SK-N-SH (cell line): ENCODE data around the gene F8. TPM values are rescaled to one million over a fixed set of nuclear protein-coding genes. Genes with fewer than 3 reads are reported as not detected.

Experiments used
- CTCF ChIA-PET: fragments of 300-600, 350-600 bp; formaldehyde crosslinking; extraction: SDS; loops from one replicate; lab custom pipeline; 2021; lab: Yijun Ruan, JAX
- POLR2A ChIA-PET: fragments of 350-600 bp; sonication (Branson Sonifier 250); formaldehyde crosslinking; extraction: SDS; loops from one replicate; lab custom pipeline; 2020; ENCODE audit warnings: antibody characterized with exemption, inconsistent platforms; lab: Yijun Ruan, JAX
- DNase-seq: peaks from one replicate; pipeline ENCODE4 v3.0.0; 2012
- H2AFZ ChIP-seq: fragments of 200-600 bp; sonication (generic); 2 replicates; pipeline ENCODE4 v1.8.1; 2016; ENCODE audit warnings: antibody characterized with exemption, mild to moderate bottlenecking, low read depth
- H3F3A ChIP-seq: fragments of 200-600 bp; sonication (generic); replicated peaks from 2 replicates; pipeline ENCODE3; 2016; ENCODE audit warnings: antibody characterized with exemption, mild to moderate bottlenecking; ENCODE audit not compliant: insufficient read depth
- H3K27ac ChIP-seq, 2 experiments: fragments of 200-500 bp in 1 of 2; fragments of 200-600 bp in 1 of 2; sonication (Bioruptor generic) in 1 of 2; sonication (generic), shearing (Covaris generic) in 1 of 2; 2 replicates each; pipeline versions ENCODE4 v1.5.1 to v1.6.1; 2014 to 2016; ENCODE audit warnings: low read depth in 2 of 2, inconsistent platforms in 1 of 2, low read length in 1 of 2, mild to moderate bottlenecking in 1 of 2, mixed read lengths in 1 of 2
- H3K27me3 ChIP-seq: fragments of 200-600 bp; sonication (generic), shearing (Covaris generic); 2 replicates; pipeline ENCODE4 v1.6.1; 2016; ENCODE audit warnings: mixed run types; ENCODE audit not compliant: insufficient read depth
- H3K36me3 ChIP-seq, 2 experiments: fragments of 200-500 bp in 1 of 2; fragments of 200-600 bp in 1 of 2; sonication (Bioruptor generic) in 1 of 2; sonication (generic) in 1 of 2; replicated peaks in 1 of 2; 2 replicates each; pipeline versions ENCODE3 to v1.5.1; 2014 to 2016; ENCODE audit warnings: low read length in 1 of 2, mild to moderate bottlenecking in 1 of 2; ENCODE audit not compliant: insufficient read depth in 2 of 2, control insufficient read depth in 1 of 2
- H3K4me1 ChIP-seq, 2 experiments: fragments of 200-500 bp in 1 of 2; fragments of 200-600 bp in 1 of 2; sonication (Bioruptor generic) in 1 of 2; sonication (generic), shearing (Covaris generic) in 1 of 2; 2 replicates each; pipeline versions ENCODE4 v1.5.1 to v1.6.1; 2014 to 2016; ENCODE audit warnings: low read depth in 1 of 2, low read length in 1 of 2, mixed run types in 1 of 2; ENCODE audit not compliant: insufficient read depth in 2 of 2, control insufficient read depth in 1 of 2
- H3K4me2 ChIP-seq: fragments of 200-600 bp; sonication (generic), shearing (Covaris generic); 2 replicates; pipeline ENCODE4 v1.6.1; 2017; ENCODE audit warnings: mixed run types
- H3K4me3 ChIP-seq, 2 experiments: fragments of 200-500 bp in 1 of 2; fragments of 200-600 bp in 1 of 2; sonication (Bioruptor generic) in 1 of 2; sonication (generic), shearing (Covaris generic) in 1 of 2; 2 replicates each; pipeline versions ENCODE4 v1.5.1 to v1.8.1; 2014 to 2016; ENCODE audit warnings: low read depth in 2 of 2, inconsistent platforms in 1 of 2, low read length in 1 of 2, mild to moderate bottlenecking in 1 of 2, mixed read lengths in 1 of 2, moderate library complexity in 1 of 2
- H3K79me2 ChIP-seq: fragments of 200-600 bp; sonication (generic); 2 replicates; pipeline ENCODE4 v1.8.1; 2017; ENCODE audit warnings: mild to moderate bottlenecking; ENCODE audit not compliant: insufficient read depth
- H3K9ac ChIP-seq: fragments of 200-600 bp; sonication (generic); 2 replicates; pipeline ENCODE4 v1.6.1; 2017; ENCODE audit warnings: mixed run types
- H3K9me2 ChIP-seq: fragments of 200-600 bp; sonication (generic); 2 replicates; pipeline ENCODE4 v1.6.1; 2017; ENCODE audit warnings: mixed run types
- H3K9me3 ChIP-seq: fragments of 200-600 bp; sonication (generic); 2 replicates; pipeline ENCODE4 v1.6.1; 2017; ENCODE audit warnings: mixed run types, mild to moderate bottlenecking, moderate library complexity
- H4K20me1 ChIP-seq: fragments of 200-600 bp; sonication (generic); 2 replicates; pipeline ENCODE4 v1.6.1; 2017; ENCODE audit warnings: mild to moderate bottlenecking, mixed run types; ENCODE audit not compliant: insufficient read depth
- CHD2 ChIP-seq: fragments of 150-350 bp; IDR thresholded peaks from 2 replicates; pipeline ENCODE4 v1.6.1; 2018; ENCODE audit warnings: low read length; ENCODE audit not compliant: partially characterized antibody
- EZH2phosphoT487 ChIP-seq: fragments of 200-600 bp; sonication (generic); IDR thresholded peaks from 2 replicates; pipeline ENCODE4 v1.6.1; 2017; ENCODE audit warnings: low read depth, mixed run types, mild to moderate bottlenecking, antibody characterized with exemption, moderate library complexity, borderline replicate concordance
- FOXJ3 ChIP-seq: sonication (generic); formaldehyde crosslinking; IDR thresholded peaks from 2 replicates; pipeline ENCODE4 v1.5.1; 2020; ENCODE audit warnings: mild to moderate bottlenecking, missing genetic modification reagents
- FOXM1 ChIP-seq: IDR thresholded peaks from 2 replicates; pipeline ENCODE4 v1.4.0; 2012; ENCODE audit warnings: low read depth, mild to moderate bottlenecking
- GATA2 ChIP-seq: sonication (generic); formaldehyde crosslinking; IDR thresholded peaks from 2 replicates; pipeline ENCODE4 v1.5.0; 2020; ENCODE audit warnings: mild to moderate bottlenecking, missing genetic modification reagents
- JUND ChIP-seq: IDR thresholded peaks from 2 replicates; pipeline ENCODE4 v1.4.0; 2012
- MEF2A ChIP-seq: IDR thresholded peaks from 2 replicates; pipeline ENCODE4 v1.4.0; 2012; ENCODE audit warnings: low read depth, borderline replicate concordance
- NRF1 ChIP-seq: IDR thresholded peaks from 2 replicates; pipeline ENCODE4 v1.6.1; 2012; ENCODE audit warnings: low read depth, mild to moderate bottlenecking, low read length
- POLR2AphosphoS5 ChIP-seq: IDR thresholded peaks from 2 replicates; pipeline ENCODE4 v1.6.1; 2012; ENCODE audit warnings: low read depth, low read length
- SIN3A ChIP-seq: IDR thresholded peaks from 2 replicates; pipeline ENCODE4 v1.6.1; 2012; ENCODE audit warnings: low read depth, mild to moderate bottlenecking, low read length, moderate library complexity, borderline replicate concordance
- TAF1 ChIP-seq: IDR thresholded peaks from 2 replicates; pipeline ENCODE4 v1.6.1; 2012; ENCODE audit warnings: low read depth, mild to moderate bottlenecking, low read length, moderate library complexity, borderline replicate concordance
- TEAD4 ChIP-seq: IDR thresholded peaks from 2 replicates; pipeline ENCODE4 v1.4.0; 2012; ENCODE audit warnings: mild to moderate bottlenecking, borderline replicate concordance; ENCODE audit not compliant: insufficient read depth
- YY1 ChIP-seq: IDR thresholded peaks from 2 replicates; pipeline ENCODE4 v1.4.0; 2012; ENCODE audit warnings: low read depth, mild to moderate bottlenecking
- WGBS: methylation state at CpG from one replicate; pipeline ENCODE4 v1.1.6; 2017; ENCODE audit warnings: low lambda C conversion rate; 5-methylcytosine and 5-hydroxymethylcytosine counted together
- polyA plus RNA-seq, 3 experiments: library from polyadenylated mRNA; depleted of rRNA; stranded (reverse); fragments of >200 nt; gene quantifications; 2 replicates each; pipeline ENCODE4 v1.2.3, GENCODE V29; 2012
- TF ChIP-seq, protein P1 (sequence below): fragments of 150-350 bp; IDR thresholded peaks from 2 replicates; pipeline ENCODE4 v1.6.1; 2016; ENCODE audit warnings: mild to moderate bottlenecking, low read depth, low read length
- TF ChIP-seq, protein P2 (sequence below): IDR thresholded peaks from 2 replicates; pipeline ENCODE4 v1.4.0; 2012; ENCODE audit warnings: low read depth
- TF ChIP-seq, protein P3 (sequence below): IDR thresholded peaks from 2 replicates; pipeline ENCODE4 v1.4.0; 2012; ENCODE audit warnings: low read depth, borderline replicate concordance
- TF ChIP-seq, protein P4 (sequence below): IDR thresholded peaks from 2 replicates; pipeline ENCODE4; 2012

Gene F8
- polyA plus RNA-seq, 1 of the 3 experiments (the other 2 are of a cell fraction), result 2.5 TPM

DNA sequence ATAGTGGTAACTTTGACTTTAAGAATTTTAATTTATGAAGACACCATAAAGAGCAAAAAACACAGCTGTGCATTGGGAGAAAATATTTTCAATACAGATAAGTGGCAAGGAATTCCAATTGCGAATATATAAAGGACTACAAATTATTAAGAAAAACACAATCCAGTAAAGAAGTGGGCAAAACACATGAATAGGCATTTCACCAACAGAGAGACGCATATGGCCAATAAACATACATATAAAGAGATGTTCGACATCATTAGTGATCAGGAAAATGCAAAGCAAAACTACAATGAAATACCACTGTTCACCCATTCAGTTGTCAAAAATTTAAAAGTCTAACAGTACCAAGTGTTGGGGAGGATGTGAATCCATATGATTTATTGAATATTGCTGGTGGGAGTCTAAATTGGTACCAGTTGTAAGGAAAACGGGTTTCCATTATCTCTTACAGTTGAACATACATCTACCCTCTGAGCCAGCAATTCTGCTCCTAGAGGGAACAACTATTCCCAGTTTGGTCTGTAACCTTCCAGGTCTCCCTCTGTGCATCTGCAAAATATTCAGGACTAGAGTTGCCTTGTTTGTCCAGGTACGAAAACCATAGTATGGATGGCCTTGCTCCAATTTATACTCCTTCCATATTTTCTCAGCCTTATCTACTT lies 215.6 kb downstream of the F8 start:
- H3F3A ChIP-seq, result no peaks in the 10 kb centered on the region
- H3K36me3 ChIP-seq, result no peaks in the 10 kb centered on the region
- peaks cover 0 to 4% of the 10 kb centered on the region in 2 experiments; a peak in 1 of 4 replicates for H3K4me1 ChIP-seq
- CTCF ChIA-PET, result no interaction called here
- POLR2A ChIA-PET, result no interaction called here
- H3K9me3 ChIP-seq, result no peaks in the 10 kb centered on the region
- 40% methylated on average over 5 of the region's 5 CpGs for WGBS
- H3K4me3 ChIP-seq, result no peak overlapping the region
- no peaks in the 10 kb centered on the region; the same call in 1 of the 2 replicates for H3K27me3 ChIP-seq
- H3K79me2 ChIP-seq, result no peaks in the 10 kb centered on the region
- no peaks in the 10 kb centered on the region for H4K20me1 ChIP-seq
- no peaks in the 10 kb centered on the region for H3K9me2 ChIP-seq
- TF ChIP-seq CHD2 (no peak), TEAD4 (no peak), GATA2 (CRISPR knock-in tag) (no peak), POLR2AphosphoS5 (no peak), TAF1 (no peak), FOXJ3 (CRISPR knock-in tag) (no peak), MEF2A (no peak), SIN3A (no peak), NRF1 (no peak), YY1 (no peak), JUND (no peak), EZH2phosphoT487 (no peak), FOXM1 (no peak)
- TF ChIP-seq, protein P1, sequence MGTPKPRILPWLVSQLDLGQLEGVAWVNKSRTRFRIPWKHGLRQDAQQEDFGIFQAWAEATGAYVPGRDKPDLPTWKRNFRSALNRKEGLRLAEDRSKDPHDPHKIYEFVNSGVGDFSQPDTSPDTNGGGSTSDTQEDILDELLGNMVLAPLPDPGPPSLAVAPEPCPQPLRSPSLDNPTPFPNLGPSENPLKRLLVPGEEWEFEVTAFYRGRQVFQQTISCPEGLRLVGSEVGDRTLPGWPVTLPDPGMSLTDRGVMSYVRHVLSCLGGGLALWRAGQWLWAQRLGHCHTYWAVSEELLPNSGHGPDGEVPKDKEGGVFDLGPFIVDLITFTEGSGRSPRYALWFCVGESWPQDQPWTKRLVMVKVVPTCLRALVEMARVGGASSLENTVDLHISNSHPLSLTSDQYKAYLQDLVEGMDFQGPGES, result no peak
- TF ChIP-seq, protein P2, sequence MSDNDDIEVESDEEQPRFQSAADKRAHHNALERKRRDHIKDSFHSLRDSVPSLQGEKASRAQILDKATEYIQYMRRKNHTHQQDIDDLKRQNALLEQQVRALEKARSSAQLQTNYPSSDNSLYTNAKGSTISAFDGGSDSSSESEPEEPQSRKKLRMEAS, result no peak
- TF ChIP-seq, protein P3, sequence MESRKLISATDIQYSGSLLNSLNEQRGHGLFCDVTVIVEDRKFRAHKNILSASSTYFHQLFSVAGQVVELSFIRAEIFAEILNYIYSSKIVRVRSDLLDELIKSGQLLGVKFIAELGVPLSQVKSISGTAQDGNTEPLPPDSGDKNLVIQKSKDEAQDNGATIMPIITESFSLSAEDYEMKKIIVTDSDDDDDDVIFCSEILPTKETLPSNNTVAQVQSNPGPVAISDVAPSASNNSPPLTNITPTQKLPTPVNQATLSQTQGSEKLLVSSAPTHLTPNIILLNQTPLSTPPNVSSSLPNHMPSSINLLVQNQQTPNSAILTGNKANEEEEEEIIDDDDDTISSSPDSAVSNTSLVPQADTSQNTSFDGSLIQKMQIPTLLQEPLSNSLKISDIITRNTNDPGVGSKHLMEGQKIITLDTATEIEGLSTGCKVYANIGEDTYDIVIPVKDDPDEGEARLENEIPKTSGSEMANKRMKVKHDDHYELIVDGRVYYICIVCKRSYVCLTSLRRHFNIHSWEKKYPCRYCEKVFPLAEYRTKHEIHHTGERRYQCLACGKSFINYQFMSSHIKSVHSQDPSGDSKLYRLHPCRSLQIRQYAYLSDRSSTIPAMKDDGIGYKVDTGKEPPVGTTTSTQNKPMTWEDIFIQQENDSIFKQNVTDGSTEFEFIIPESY, result no peak
- TF ChIP-seq, protein P4, sequence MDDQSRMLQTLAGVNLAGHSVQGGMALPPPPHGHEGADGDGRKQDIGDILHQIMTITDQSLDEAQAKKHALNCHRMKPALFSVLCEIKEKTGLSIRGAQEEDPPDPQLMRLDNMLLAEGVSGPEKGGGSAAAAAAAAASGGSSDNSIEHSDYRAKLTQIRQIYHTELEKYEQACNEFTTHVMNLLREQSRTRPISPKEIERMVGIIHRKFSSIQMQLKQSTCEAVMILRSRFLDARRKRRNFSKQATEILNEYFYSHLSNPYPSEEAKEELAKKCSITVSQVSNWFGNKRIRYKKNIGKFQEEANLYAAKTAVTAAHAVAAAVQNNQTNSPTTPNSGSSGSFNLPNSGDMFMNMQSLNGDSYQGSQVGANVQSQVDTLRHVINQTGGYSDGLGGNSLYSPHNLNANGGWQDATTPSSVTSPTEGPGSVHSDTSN, result no peak
- H3K27ac ChIP-seq, result no peak overlapping the region
- no peak overlapping the region for H3K4me2 ChIP-seq
- no peak for DNase-seq
- no peak overlapping the region for H3K9ac ChIP-seq
- H2AFZ ChIP-seq, result no peak overlapping the region
